Osteocyte (in vitro differentiated cells): ENCODE data around the gene GLRA1. TPM values are rescaled to one million over a fixed set of nuclear protein-coding genes. Genes with fewer than 3 reads are reported as not detected.

ENCODE experiments used
- DNase-seq: peaks from one replicate; pipeline ENCODE4 v3.0.0; 2021; ENCODE audit warnings: mixed read lengths; ENCODE audit not compliant: unreplicated experiment; ENCODE audit errors: extremely low spot score
- H3K27ac Mint-ChIP-seq: one replicate; pipeline ENCODE4 v1.8.0; 2021; ENCODE audit warnings: mild to moderate bottlenecking, mixed read lengths; ENCODE audit not compliant: unreplicated experiment
- H3K27me3 Mint-ChIP-seq: one replicate; pipeline ENCODE4 v1.8.0; 2021; ENCODE audit warnings: mixed read lengths; ENCODE audit not compliant: unreplicated experiment
- H3K36me3 Mint-ChIP-seq: one replicate; pipeline ENCODE4 v1.8.0; 2021; ENCODE audit warnings: mixed read lengths; ENCODE audit not compliant: unreplicated experiment
- H3K4me1 Mint-ChIP-seq: one replicate; pipeline ENCODE4 v1.8.0; 2021; ENCODE audit warnings: mixed read lengths; ENCODE audit not compliant: unreplicated experiment
- H3K4me3 Mint-ChIP-seq: one replicate; pipeline ENCODE4 v1.8.0; 2021; ENCODE audit warnings: mild to moderate bottlenecking, moderate library complexity, mixed read lengths; ENCODE audit not compliant: unreplicated experiment
- H3K9me3 Mint-ChIP-seq: one replicate; pipeline ENCODE4 v1.8.0; 2021; ENCODE audit warnings: mixed read lengths; ENCODE audit not compliant: unreplicated experiment
- total RNA-seq: library from RNA; stranded (reverse); gene quantifications from 2 replicates; pipeline ENCODE4 v1.2.1, GENCODE V29; 2021
- TF ChIP-seq, protein P1 (sequence below): fragments of 200-600 bp; sonication (generic); IDR thresholded peaks from 2 replicates; pipeline ENCODE4 v1.5.0; 2021; ENCODE audit warnings: antibody characterized with exemption, mild to moderate bottlenecking, moderate library complexity

GLRA1 gene
- total RNA-seq, 1 donor from 2014 or later: not detected

DNA sequence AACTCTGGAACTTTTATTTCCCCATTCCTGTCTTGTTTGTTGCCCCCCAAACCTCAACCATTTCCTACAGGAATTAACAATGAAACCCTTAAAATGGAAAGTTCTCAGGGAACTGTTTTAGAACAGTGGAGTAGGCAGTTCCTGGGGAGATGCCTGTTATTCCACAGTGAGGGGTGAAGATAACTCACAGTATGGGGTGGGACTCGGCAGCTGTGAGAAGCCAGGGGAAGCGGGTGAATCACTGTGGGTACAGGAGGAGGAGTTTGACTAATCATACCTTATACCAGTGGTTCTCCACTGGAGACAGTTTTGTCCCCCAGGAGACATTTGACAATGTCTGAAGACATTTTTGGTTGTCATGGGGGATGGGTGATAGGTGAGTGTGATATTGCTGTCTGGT, 36.9 kb upstream of the GLRA1 start:
- H3K27ac Mint-ChIP-seq: no peak overlapping the region
- TF ChIP-seq, protein P1, sequence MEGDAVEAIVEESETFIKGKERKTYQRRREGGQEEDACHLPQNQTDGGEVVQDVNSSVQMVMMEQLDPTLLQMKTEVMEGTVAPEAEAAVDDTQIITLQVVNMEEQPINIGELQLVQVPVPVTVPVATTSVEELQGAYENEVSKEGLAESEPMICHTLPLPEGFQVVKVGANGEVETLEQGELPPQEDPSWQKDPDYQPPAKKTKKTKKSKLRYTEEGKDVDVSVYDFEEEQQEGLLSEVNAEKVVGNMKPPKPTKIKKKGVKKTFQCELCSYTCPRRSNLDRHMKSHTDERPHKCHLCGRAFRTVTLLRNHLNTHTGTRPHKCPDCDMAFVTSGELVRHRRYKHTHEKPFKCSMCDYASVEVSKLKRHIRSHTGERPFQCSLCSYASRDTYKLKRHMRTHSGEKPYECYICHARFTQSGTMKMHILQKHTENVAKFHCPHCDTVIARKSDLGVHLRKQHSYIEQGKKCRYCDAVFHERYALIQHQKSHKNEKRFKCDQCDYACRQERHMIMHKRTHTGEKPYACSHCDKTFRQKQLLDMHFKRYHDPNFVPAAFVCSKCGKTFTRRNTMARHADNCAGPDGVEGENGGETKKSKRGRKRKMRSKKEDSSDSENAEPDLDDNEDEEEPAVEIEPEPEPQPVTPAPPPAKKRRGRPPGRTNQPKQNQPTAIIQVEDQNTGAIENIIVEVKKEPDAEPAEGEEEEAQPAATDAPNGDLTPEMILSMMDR: no peak
- peaks cover 2% of the 10 kb centered on the region for H3K27me3 Mint-ChIP-seq
- no peaks in the 10 kb centered on the region for H3K9me3 Mint-ChIP-seq
- DNase-seq: no peak
- no peaks in the 10 kb centered on the region for H3K36me3 Mint-ChIP-seq
- no peaks in the 10 kb centered on the region for H3K4me1 Mint-ChIP-seq
- no peak overlapping the region for H3K4me3 Mint-ChIP-seq

- Mint-ChIP-seq H3K9me3 (no peaks in the 10 kb centered on the region), H3K36me3 (no peaks in the 10 kb centered on the region), H3K27ac (no peak overlapping the region), H3K4me1 (no peaks in the 10 kb centered on the region), H3K27me3 (peaks cover 12% of the 10 kb centered on the region), H3K4me3 (no peak overlapping the region)
- TF ChIP-seq, protein P1: no peak
- DNase-seq: no peak
Observed at GRCh38 chr5:151958111-151958510, 33.5 kb upstream of the GLRA1 start.

GRCh38 chr5:151956725-151957124, 32.1 kb upstream of the GLRA1 start:
- H3K36me3 Mint-ChIP-seq: no peaks in the 10 kb centered on the region
- peaks cover 19% of the 10 kb centered on the region for H3K27me3 Mint-ChIP-seq
- DNase-seq: no peak
- H3K4me3 Mint-ChIP-seq: no peak overlapping the region
- no peak overlapping the region for H3K27ac Mint-ChIP-seq
- TF ChIP-seq, protein P1: no peak
- H3K9me3 Mint-ChIP-seq: no peaks in the 10 kb centered on the region
- H3K4me1 Mint-ChIP-seq: no peaks in the 10 kb centered on the region

DNA sequence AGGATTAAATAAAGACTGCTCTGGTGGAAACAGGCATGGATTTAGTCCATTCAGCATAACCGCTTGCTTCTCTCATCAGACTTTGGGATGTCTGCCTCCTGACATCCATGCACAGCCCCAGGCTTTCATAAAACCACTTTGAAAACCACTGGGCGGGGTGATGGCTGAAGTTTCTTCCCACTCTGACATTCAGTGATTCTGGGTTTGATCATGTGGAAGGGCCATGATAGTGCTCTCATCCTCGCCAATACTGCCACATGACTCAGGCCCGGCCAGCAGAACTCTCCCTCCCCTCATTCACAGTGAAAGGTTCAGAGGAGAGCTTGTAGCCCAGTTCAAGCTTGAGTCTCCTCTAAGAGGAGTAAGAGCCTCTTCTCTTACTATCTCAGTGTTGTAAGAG, 29.6 kb upstream of the GLRA1 start:
- H3K9me3 Mint-ChIP-seq: no peaks in the 10 kb centered on the region
- TF ChIP-seq, protein P1: no peak
- H3K4me1 Mint-ChIP-seq: no peaks in the 10 kb centered on the region
- peaks cover 23% of the 10 kb centered on the region for H3K27me3 Mint-ChIP-seq
- no peak for DNase-seq
- no peak overlapping the region for H3K4me3 Mint-ChIP-seq
- no peaks in the 10 kb centered on the region for H3K36me3 Mint-ChIP-seq
- no peak overlapping the region for H3K27ac Mint-ChIP-seq

DNA sequence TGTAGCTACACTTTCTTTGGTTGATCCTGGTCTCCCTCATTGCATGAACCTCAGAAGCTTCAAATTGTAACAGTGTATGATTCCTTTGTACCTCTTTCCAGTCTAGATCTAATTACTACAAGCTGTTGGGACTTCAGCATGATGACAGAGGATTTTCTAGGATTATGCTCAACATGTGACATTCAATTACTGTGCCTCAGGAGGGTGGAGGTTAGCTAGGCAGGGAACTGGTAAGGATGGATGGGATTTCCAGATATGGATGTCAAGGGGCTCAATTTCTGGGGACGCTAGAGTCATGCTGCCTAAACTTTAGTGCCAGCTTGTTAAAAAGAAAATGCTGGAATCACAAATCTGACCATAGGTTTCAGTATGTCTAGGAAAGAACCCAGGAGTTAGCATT, 29.2 kb upstream of the GLRA1 start:
- Mint-ChIP-seq H3K27ac (no peak overlapping the region), H3K36me3 (no peaks in the 10 kb centered on the region), H3K4me3 (no peak overlapping the region), H3K9me3 (no peaks in the 10 kb centered on the region), H3K27me3 (peaks cover 23% of the 10 kb centered on the region), H3K4me1 (no peaks in the 10 kb centered on the region)
- no peak for DNase-seq
- TF ChIP-seq, protein P1: no peak
